ENCODE results near the gene ING4. TPM values are rescaled to one million over a fixed set of nuclear protein-coding genes. Genes with fewer than 3 reads are reported as not detected.

ING4 gene
- polyA plus RNA-seq, 2 of the 4 experiments (the other 2 are of a cell fraction) = 19.5 to 36.5 TPM

- Histone ChIP-seq H3K4me2 (no peak overlapping the region), H3K9me3 (no peaks in the 10 kb centered on the region), H3K4me3 (no peak overlapping the region), H3K4me1 (peaks cover 7% of the 10 kb centered on the region; the same call in 1 of the 3 replicates), H3K27ac (no peak overlapping the region)
- ATAC-seq (peak; percentile 77 to 93), FAIRE-seq (no peak), DNase-seq (ENCODE audit: low read depth in 1 of 2, low spot score in 1 of 2) (peak; percentile 76 to 82)
- CTCF ChIA-PET = interaction anchor here (0.6 to 2.7 kb wide), 27 partner anchors 8 to 208 kb away, joined by 3 to 14 read pairs (median 4); partner anchors contain the start of genes MLF2 and ZNF384
- WGBS (ENCODE audit: missing lambda C conversion rate) = 41% methylated on average over 8 of the region's 17 CpGs
- TF ChIP-seq CTCF (IDR thresholded peaks at IDR 0.05) = peak; percentile 64
- TF ChIP-seq RAD21 (conservative IDR thresholded peaks at IDR 0.05 in 1 of 2, IDR thresholded peaks at IDR 0.05 in 1 of 2) = peak; percentile 76 to 91
- no peak for TF ChIP-seq CHD4 (IDR thresholded peaks at IDR 0.05; ENCODE audit: borderline replicate concordance)
- no peak for TF ChIP-seq NPAS2 (CRISPR knock-in tag; IDR thresholded peaks at IDR 0.05; ENCODE audit: borderline replicate concordance)
- peak; percentile 60 for TF ChIP-seq SMC3 (IDR thresholded peaks at IDR 0.05)
- POLR2A ChIA-PET = interaction anchor here (1.0 to 1.7 kb wide), 2 partner anchors 9 to 26 kb away, joined by 7 to 8 read pairs; partner anchors contain the start of genes COPS7A and ZNF384
Measured at GRCh38 chr12:6697584-6698351, 34.8 kb upstream of the ING4 start.

GRCh38 chr12:6696690-6697583 lies 34.0 kb upstream of the ING4 start:
- ATAC-seq (no peak), DNase-seq (ENCODE audit: low read depth in 1 of 2, low spot score in 1 of 2) (no peak), FAIRE-seq (no peak)
- H3K9me3 ChIP-seq = no peaks in the 10 kb centered on the region
- H3K4me2 ChIP-seq = no peak overlapping the region
- CTCF ChIA-PET = interaction anchor here (0.6 to 2.1 kb wide), 16 partner anchors 7 to 143 kb away, joined by 3 to 13 read pairs (median 4); partner anchors contain the start of genes NOP2 and ZNF384
- POLR2A ChIA-PET = interaction anchor here (1.0 to 1.7 kb wide), 2 partner anchors 8 to 27 kb away, joined by 7 to 8 read pairs; partner anchors contain the start of genes COPS7A and ZNF384
- H3K27ac ChIP-seq = no peak overlapping the region
- 77% methylated on average over 11 of the region's 17 CpGs for WGBS (ENCODE audit: missing lambda C conversion rate)
- peaks cover 7% of the 10 kb centered on the region; the same call in 1 of the 3 replicates for H3K4me1 ChIP-seq
- H3K4me3 ChIP-seq = no peak overlapping the region
- no peak for TF ChIP-seq HDAC2 (IDR thresholded peaks at IDR 0.05)
- TF ChIP-seq ZFP36 (IDR thresholded peaks at IDR 0.05; ENCODE audit: borderline replicate concordance, partially characterized antibody) = no peak
- TF ChIP-seq BCL3 (IDR thresholded peaks at IDR 0.05) = no peak
- no peak for TF ChIP-seq FOXS1 (CRISPR knock-in tag; IDR thresholded peaks at IDR 0.05)
- no peak for TF ChIP-seq KDM1A (IDR thresholded peaks at IDR 0.05; ENCODE audit: low read depth)
- TF ChIP-seq HOXB5 (CRISPR knock-in tag; IDR thresholded peaks at IDR 0.05) = no peak
- no peak for TF ChIP-seq EHMT2 (IDR thresholded peaks at IDR 0.05; ENCODE audit: low read depth)
- no peak for TF ChIP-seq CHD2 (IDR thresholded peaks at IDR 0.05; ENCODE audit: low read length, partially characterized antibody)
- no peak for TF ChIP-seq HES2 (IDR thresholded peaks at IDR 0.05)
- no peak for TF ChIP-seq POLR2AphosphoS2 (conservative IDR thresholded peaks at IDR 0.05; ENCODE audit: low read length)
- TF ChIP-seq NPAS2 (CRISPR knock-in tag; IDR thresholded peaks at IDR 0.05; ENCODE audit: borderline replicate concordance) = no peak
- no peak for TF ChIP-seq CHD4 (IDR thresholded peaks at IDR 0.05; ENCODE audit: borderline replicate concordance)
- TF ChIP-seq CBX8 (IDR thresholded peaks at IDR 0.05) = no peak
- TF ChIP-seq REST (IDR thresholded peaks at IDR 0.05) = no peak
- no peak for TF ChIP-seq PBX3 (IDR thresholded peaks at IDR 0.05)

All from A549 (cell line).